ENCODE results near the gene CACNA2D2. TPM values are rescaled to one million over a fixed set of nuclear protein-coding genes. Genes with fewer than 3 reads are reported as not detected.

Gene CACNA2D2
- total and polyA plus RNA-seq, 2 of the 4 experiments (the other 2 are of a cell fraction), result 0.15 TPM; not detected in 1

DNA sequence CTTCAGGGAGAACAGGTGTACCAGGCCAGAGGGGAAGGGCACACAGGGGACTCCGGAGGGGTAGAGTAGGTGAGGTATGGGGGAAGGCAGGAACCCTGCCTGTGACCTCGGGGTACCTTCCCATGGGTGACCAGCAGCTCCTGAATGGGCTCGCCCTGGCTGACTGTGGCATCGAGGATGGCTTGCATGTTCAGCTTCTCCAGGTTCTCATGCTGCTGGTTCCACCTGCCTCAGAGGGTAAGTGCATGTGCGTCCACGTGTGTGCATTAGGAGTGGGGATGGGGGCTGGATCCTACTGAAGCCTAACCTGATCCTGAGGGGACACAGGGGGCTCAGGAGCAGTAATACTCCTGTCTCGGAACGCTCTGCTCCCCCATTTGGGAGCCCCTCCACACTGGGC is 158.4 kb downstream of the CACNA2D2 start (continued):
- no peak for TF ChIP-seq SMC3 (IDR thresholded peaks at IDR 0.05; ENCODE audit: low read depth, low read length)
- no peak for TF ChIP-seq MXI1 (IDR thresholded peaks at IDR 0.05; ENCODE audit: borderline replicate concordance, low read depth, low read length)
- TF ChIP-seq FOS (IDR thresholded peaks at IDR 0.05; ENCODE audit: low read depth, low read length), result no peak
- no peak for TF ChIP-seq NFE2L2 (IDR thresholded peaks at IDR 0.05; ENCODE audit: low read depth, low read length)

DNA sequence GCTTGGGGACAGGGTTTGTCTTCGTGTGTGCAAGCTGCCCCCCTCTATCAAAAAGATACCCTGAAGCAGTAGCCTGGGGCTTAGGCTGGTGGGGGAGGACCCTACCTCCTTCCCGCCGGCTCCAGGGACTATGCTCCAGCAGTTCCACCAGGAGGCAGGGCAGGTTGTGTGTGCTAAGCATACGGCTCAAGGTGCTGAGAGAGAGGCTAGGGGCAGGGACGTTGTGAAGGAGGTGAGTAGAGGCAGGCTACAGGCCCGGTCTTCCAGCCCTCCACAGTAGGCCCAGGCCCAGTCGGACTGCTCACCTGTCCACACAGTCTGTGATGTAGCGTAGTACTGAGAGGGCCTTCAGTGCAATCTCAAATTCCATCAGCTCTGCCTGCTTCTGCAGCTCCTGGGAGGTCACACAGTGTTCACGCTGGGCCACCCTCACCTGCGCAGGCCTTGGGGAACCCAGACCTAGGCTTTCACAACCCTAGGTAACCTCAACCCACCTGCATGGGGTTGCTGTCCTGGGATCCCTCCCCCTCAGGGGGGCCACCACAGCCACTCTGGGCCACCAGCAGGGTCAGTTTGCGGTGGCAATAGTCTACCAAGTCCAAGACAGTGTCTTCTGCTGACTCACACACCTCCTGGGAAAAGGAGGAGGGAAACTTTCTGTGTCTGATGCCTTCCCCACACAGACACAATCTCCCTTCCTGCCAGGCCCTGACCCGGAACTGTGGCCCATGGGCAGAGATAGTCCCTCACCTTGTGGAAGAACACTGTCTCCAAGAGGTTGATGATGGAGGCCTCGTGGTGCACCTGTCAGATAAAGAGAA is 160.4 kb downstream of the CACNA2D2 start:
- in situ Hi-C loops (cut with MboI; ENCODE audit: low sequenced_read_pairs) (loop anchor here (25.0 kb wide), 3 partner anchors 1044 to 1819 kb away; partner anchors contain the start of genes ABHD14B, GPR62, MANF and PCBP4), dilution Hi-C loops (cut with HindIII; ENCODE audit: low sequenced_read_pairs, unreplicated experiment) (no loop called here), intact Hi-C loops (cut with micrococcal nuclease) (no loop called here)
- no peak overlapping the region for H3K27ac ChIP-seq (ENCODE audit: insufficient read depth, low read length)
- peaks cover 11% of the 10 kb centered on the region for H3K9me1 ChIP-seq (ENCODE audit: insufficient read depth, low read length)
- H4K20me1 ChIP-seq (ENCODE audit: insufficient read depth, low read length), result peaks cover 2% of the 10 kb centered on the region
- peaks cover 16% of the 10 kb centered on the region for H3K4me1 ChIP-seq (ENCODE audit: control insufficient read depth, insufficient read depth, low read length)
- H2BK120ac ChIP-seq (ENCODE audit: low read depth, low read length), result no peak overlapping the region
- POLR2A ChIA-PET (ENCODE audit: unreplicated experiment), result no interaction called here
- no peak overlapping the region for H3K4ac ChIP-seq (ENCODE audit: low read depth, low read length)
- TF ChIP-seq MXI1 (IDR thresholded peaks at IDR 0.05; ENCODE audit: borderline replicate concordance, low read depth, low read length) (no peak), BHLHE40 (IDR thresholded peaks at IDR 0.05; ENCODE audit: low read depth, low read length) (no peak), RFX5 (IDR thresholded peaks at IDR 0.05; ENCODE audit: low read depth, low read length) (no peak), MAZ (IDR thresholded peaks at IDR 0.05; ENCODE audit: borderline replicate concordance, low read depth, low read length) (no peak)
- no peak overlapping the region for H2AFZ ChIP-seq (replicated peaks; ENCODE audit: low read length, poor library complexity)
- no peak overlapping the region for H2BK15ac ChIP-seq (ENCODE audit: low read depth, low read length)
- no peak overlapping the region for H3K23ac ChIP-seq (ENCODE audit: low read depth, low read length)
- no peaks in the 10 kb centered on the region for H3K27me3 ChIP-seq (ENCODE audit: control insufficient read depth, insufficient read depth, low read length)
- no peak overlapping the region for H3K4me2 ChIP-seq (ENCODE audit: low read depth, low read length)
- H3K9me3 ChIP-seq (ENCODE audit: control insufficient read depth, insufficient read depth, low read length), result no peaks in the 10 kb centered on the region
- ATAC-seq (ENCODE audit: low read depth), result no peak
- H3K14ac ChIP-seq (replicated peaks; ENCODE audit: low read depth, low read length), result no peak overlapping the region
- H2AK5ac ChIP-seq (ENCODE audit: low read depth, low read length), result no peak overlapping the region
- H3K18ac ChIP-seq (ENCODE audit: low read depth, low read length), result no peak overlapping the region
- no peak overlapping the region for H4K91ac ChIP-seq (ENCODE audit: insufficient read depth, low read depth, low read length)
- DNase-seq, result no peak
- no peak overlapping the region for H3K4me3 ChIP-seq (ENCODE audit: insufficient read depth, low read depth, low read length)
- no peak overlapping the region for H4K8ac ChIP-seq (ENCODE audit: low read depth in 2 of 2, low read length in 2 of 2)
- no peak overlapping the region for H4K5ac ChIP-seq (ENCODE audit: low read depth, low read length)
- 90% methylated on average over 7 of the region's 13 CpGs; no CpG with 5 or more reads in 1 of the 2 experiments for WGBS, 2 experiments (ENCODE audit: extremely low coverage in 2 of 2, insufficient read length in 1 of 2)
- H3K36me3 ChIP-seq (ENCODE audit: control insufficient read depth, insufficient read depth, low read length), result peaks cover 3% of the 10 kb centered on the region; the same call in 1 of the 2 replicates
- CTCF ChIA-PET, result no interaction called here
- no peak overlapping the region for H2BK5ac ChIP-seq (ENCODE audit: low read depth, low read length, poor library complexity, severe bottlenecking)
- no peak overlapping the region for H2AK9ac ChIP-seq (replicated peaks; ENCODE audit: low read depth, low read length, poor library complexity)
- H3K56ac ChIP-seq (ENCODE audit: extremely low read depth, insufficient read depth, low read length), result no peak overlapping the region
- BruUV-seq (replicated peaks), result no TSS peak
- no peak overlapping the region for H2BK20ac ChIP-seq (ENCODE audit: low read depth, low read length)
- no peak overlapping the region for H3K9ac ChIP-seq (ENCODE audit: low read depth, low read length)
- peaks cover 6 to 27% of the 10 kb centered on the region in 2 experiments; a peak in 3 of 4 replicates for H3K79me1 ChIP-seq (ENCODE audit: low read depth in 1 of 2, low read length in 2 of 2)
